Vagina (tissue), 2 donors: Measurements from ENCODE around the gene DCC.

ENCODE experiments used
- POLR2A ChIP-seq, 2 donors: fragments of 450-650 bp; IDR thresholded peaks; one replicate each; pipeline ENCODE4 v1.6.1; 2017; ENCODE audit warnings: antibody characterized with exemption in 2 of 2, mild to moderate bottlenecking in 2 of 2, moderate library complexity in 2 of 2
- POLR2AphosphoS5 ChIP-seq, 2 donors: sonication (generic); formaldehyde crosslinking; IDR thresholded peaks; one replicate each; pipeline ENCODE4 v1.9.0; 2017; ENCODE audit warnings: antibody characterized with exemption in 2 of 2, mild to moderate bottlenecking in 2 of 2, low read depth in 1 of 2; ENCODE audit not compliant: insufficient read depth in 1 of 2
- TF ChIP-seq, protein P1 (sequence below), 3 experiments: fragments of 450-650 bp in 2 of 3; fragments of 200-600 bp in 1 of 3; sonication (generic) in 1 of 3; IDR thresholded peaks; one replicate each; pipeline ENCODE4 v1.5.1; 2017 to 2019; ENCODE audit warnings: antibody characterized with exemption in 3 of 3, mild to moderate bottlenecking in 2 of 3, moderate library complexity in 2 of 3

DNA sequence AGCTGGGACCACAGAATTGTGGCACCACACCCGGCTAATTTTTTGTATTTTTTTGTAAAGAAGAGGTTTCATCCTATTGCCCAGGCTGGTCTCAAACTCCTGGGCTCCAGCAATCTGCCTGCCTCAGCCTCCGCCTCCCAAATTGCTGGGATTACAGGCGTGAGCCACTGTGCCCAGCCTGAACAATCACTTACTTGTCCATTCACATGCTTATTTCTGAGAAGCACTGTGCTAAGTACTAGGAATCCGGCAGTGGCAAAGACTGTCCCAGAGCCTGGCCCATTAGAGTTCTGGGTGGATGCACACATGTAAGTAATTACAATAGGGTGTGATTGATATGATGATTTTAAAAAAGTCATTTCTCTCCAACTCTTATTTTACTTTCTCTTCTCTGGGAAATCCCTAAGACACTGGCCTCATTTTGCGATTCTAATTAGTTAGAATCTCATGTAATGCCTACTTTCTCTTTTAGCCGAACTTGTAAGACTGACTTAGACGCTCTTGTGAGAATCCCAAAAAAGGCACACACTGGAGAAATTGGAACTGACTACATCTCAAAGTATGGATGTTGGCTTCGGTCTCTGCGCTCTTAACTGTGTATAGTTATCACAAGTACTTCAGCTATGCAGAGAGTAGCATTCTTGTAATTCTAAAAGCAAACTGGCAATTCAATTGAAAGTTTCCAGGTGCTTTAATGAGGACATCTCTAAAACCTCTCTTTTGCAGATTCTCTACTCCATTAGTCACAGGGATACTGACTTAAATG lies 567.7 kb downstream of the DCC start:
- TF ChIP-seq, protein P1, sequence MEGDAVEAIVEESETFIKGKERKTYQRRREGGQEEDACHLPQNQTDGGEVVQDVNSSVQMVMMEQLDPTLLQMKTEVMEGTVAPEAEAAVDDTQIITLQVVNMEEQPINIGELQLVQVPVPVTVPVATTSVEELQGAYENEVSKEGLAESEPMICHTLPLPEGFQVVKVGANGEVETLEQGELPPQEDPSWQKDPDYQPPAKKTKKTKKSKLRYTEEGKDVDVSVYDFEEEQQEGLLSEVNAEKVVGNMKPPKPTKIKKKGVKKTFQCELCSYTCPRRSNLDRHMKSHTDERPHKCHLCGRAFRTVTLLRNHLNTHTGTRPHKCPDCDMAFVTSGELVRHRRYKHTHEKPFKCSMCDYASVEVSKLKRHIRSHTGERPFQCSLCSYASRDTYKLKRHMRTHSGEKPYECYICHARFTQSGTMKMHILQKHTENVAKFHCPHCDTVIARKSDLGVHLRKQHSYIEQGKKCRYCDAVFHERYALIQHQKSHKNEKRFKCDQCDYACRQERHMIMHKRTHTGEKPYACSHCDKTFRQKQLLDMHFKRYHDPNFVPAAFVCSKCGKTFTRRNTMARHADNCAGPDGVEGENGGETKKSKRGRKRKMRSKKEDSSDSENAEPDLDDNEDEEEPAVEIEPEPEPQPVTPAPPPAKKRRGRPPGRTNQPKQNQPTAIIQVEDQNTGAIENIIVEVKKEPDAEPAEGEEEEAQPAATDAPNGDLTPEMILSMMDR (IDR thresholded peaks at IDR 0.05) = no peak
- TF ChIP-seq POLR2AphosphoS5 (IDR thresholded peaks at IDR 0.05; ENCODE audit: insufficient read depth in 1 of 2, low read depth in 1 of 2) (no peak), POLR2A (IDR thresholded peaks at IDR 0.05) (no peak)
